HG03575 (cell line): ENCODE data around the gene MSI2.

Experiments used
- ATAC-seq: cut with Tn5 transposase; IDR thresholded peaks from one replicate; pipeline ENCODE4 v1.9.1; 2021; ENCODE audit not compliant: unreplicated experiment, insufficient number of reproducible peaks, low FRiP score; ENCODE audit errors: extremely low read depth

Gene MSI2

GRCh38 chr17:57454729-57455062 is 198.4 kb downstream of the MSI2 start:
- ATAC-seq, result no peak

GRCh38 chr17:57455063-57455914 is 199.0 kb downstream of the MSI2 start:
- ATAC-seq, result peak; percentile 36

GRCh38 chr17:57456622-57457021 is 200.3 kb downstream of the MSI2 start:
- ATAC-seq, result no peak

- ATAC-seq, result no peak
Observed at GRCh38 chr17:57457188-57457587, 200.9 kb downstream of the MSI2 start.

GRCh38 chr17:57458718-57459285 is 202.5 kb downstream of the MSI2 start:
- no peak for ATAC-seq

GRCh38 chr17:57459286-57459915 is 203.1 kb downstream of the MSI2 start:
- ATAC-seq, result no peak

- no peak for ATAC-seq
Observed at GRCh38 chr17:57461082-57461481, 204.8 kb downstream of the MSI2 start.

- no peak for ATAC-seq
Observed at GRCh38 chr17:57462007-57462579, 205.8 kb downstream of the MSI2 start.

- ATAC-seq, result peak; percentile 59
Observed at GRCh38 chr17:57463103-57463885, 207.0 kb downstream of the MSI2 start.

- no peak for ATAC-seq
Observed at GRCh38 chr17:57464191-57464864, 208.0 kb downstream of the MSI2 start.

GRCh38 chr17:57465610-57466009 is 209.3 kb downstream of the MSI2 start:
- ATAC-seq, result no peak

GRCh38 chr17:57466017-57466471 is 209.7 kb downstream of the MSI2 start:
- ATAC-seq, result no peak

- ATAC-seq, result no peak
Observed at GRCh38 chr17:57466521-57466920, 210.2 kb downstream of the MSI2 start.

GRCh38 chr17:57467226-57467625 is 210.9 kb downstream of the MSI2 start:
- ATAC-seq, result no peak

GRCh38 chr17:57467801-57468200 is 211.5 kb downstream of the MSI2 start:
- ATAC-seq, result no peak

- peak; percentile 30 for ATAC-seq
Observed at GRCh38 chr17:57468932-57469775, 212.8 kb downstream of the MSI2 start.

- no peak for ATAC-seq
Observed at GRCh38 chr17:57470906-57471305, 214.6 kb downstream of the MSI2 start.

- no peak for ATAC-seq
Observed at GRCh38 chr17:57471868-57472368, 215.6 kb downstream of the MSI2 start.
